Keratinocyte (primary cell): Measurements from ENCODE around the gene SGIP1. TPM values are rescaled to one million over a fixed set of nuclear protein-coding genes. Genes with fewer than 3 reads are reported as not detected.

Source experiments
- DNase-seq: peaks from one replicate; pipeline ENCODE4 v3.0.0-alpha.2; 2011; ENCODE audit warnings: low read depth, missing footprints, low spot score
- FAIRE-seq: peaks from 2 replicates; lab custom pipeline; 2011; peaks lifted over from hg19 to GRCh38; lab: Jason Lieb, UNC
- H2AFZ ChIP-seq: 2 replicates; pipeline ENCODE4 v1.6.0; 2012; ENCODE audit warnings: low read length, control low read depth, inconsistent platforms; ENCODE audit not compliant: control insufficient read depth
- H3K27ac ChIP-seq: 2 replicates; pipeline ENCODE4 v1.5.1; 2011; ENCODE audit warnings: low read length; ENCODE audit not compliant: control insufficient read depth, insufficient read depth
- H3K27me3 ChIP-seq: 3 replicates; pipeline ENCODE4 v1.6.0; 2011; ENCODE audit warnings: low read length; ENCODE audit not compliant: control insufficient read depth, insufficient read depth; ENCODE audit errors: extremely low read depth
- H3K36me3 ChIP-seq, 2 experiments: 2 replicates in 1 of 2; 3 replicates in 1 of 2; pipeline ENCODE4 v1.5.1; 2011; ENCODE audit warnings: low read length in 2 of 2, mild to moderate bottlenecking in 1 of 2; ENCODE audit not compliant: control insufficient read depth in 2 of 2, insufficient read depth in 2 of 2; ENCODE audit errors: extremely low read depth in 1 of 2
- H3K4me1 ChIP-seq: 3 replicates; pipeline ENCODE4 v1.5.1; 2011; ENCODE audit warnings: low read length; ENCODE audit not compliant: control insufficient read depth, insufficient read depth; ENCODE audit errors: extremely low read depth
- H3K4me2 ChIP-seq: 3 replicates; pipeline ENCODE4 v1.6.0; 2011; ENCODE audit warnings: low read depth, low read length; ENCODE audit not compliant: control insufficient read depth, insufficient read depth; ENCODE audit errors: extremely low read depth
- H3K4me3 ChIP-seq, 3 experiments: fragments of 200-600 bp in 1 of 3; sonication (generic) in 1 of 3; 2 replicates in 2 of 3; 3 replicates in 1 of 3; pipeline ENCODE4 v1.5.1; 2011 to 2016; ENCODE audit warnings: low read length in 3 of 3, mild to moderate bottlenecking in 3 of 3, control low read depth in 2 of 3, inconsistent platforms in 1 of 3, low read depth in 1 of 3, mixed read lengths in 1 of 3, mixed run types in 1 of 3, moderate library complexity in 1 of 3; ENCODE audit not compliant: control insufficient read depth in 2 of 3, insufficient read depth in 2 of 3; ENCODE audit errors: extremely low read depth in 1 of 3
- H3K79me2 ChIP-seq: 2 replicates; pipeline ENCODE4 v1.6.0; 2012; ENCODE audit warnings: low read length; ENCODE audit not compliant: control insufficient read depth, insufficient read depth
- H3K9ac ChIP-seq: 3 replicates; pipeline ENCODE4 v1.6.0; 2011; ENCODE audit warnings: low read length; ENCODE audit not compliant: control insufficient read depth, insufficient read depth; ENCODE audit errors: extremely low read depth
- H3K9me1 ChIP-seq: 3 replicates; pipeline ENCODE4 v1.6.0; 2011; ENCODE audit warnings: low read length; ENCODE audit not compliant: control insufficient read depth, insufficient read depth; ENCODE audit errors: extremely low read depth
- H3K9me3 ChIP-seq: 2 replicates; pipeline ENCODE4 v1.5.1; 2012; ENCODE audit warnings: low read depth, low read length; ENCODE audit not compliant: control insufficient read depth
- H4K20me1 ChIP-seq: 3 replicates; pipeline ENCODE4 v1.6.0; 2011; ENCODE audit warnings: low read length; ENCODE audit not compliant: control insufficient read depth, insufficient read depth; ENCODE audit errors: extremely low read depth
- CTCF ChIP-seq, 3 experiments: IDR thresholded peaks in 1 of 3; conservative IDR thresholded peaks in 1 of 3; optimal IDR thresholded peaks in 1 of 3; 2 replicates in 2 of 3; 3 replicates in 1 of 3; pipeline versions ENCODE3 to v1.5.1; 2011; ENCODE audit warnings: low read length in 3 of 3, mild to moderate bottlenecking in 3 of 3, moderate library complexity in 2 of 3, control low read depth in 1 of 3, inconsistent platforms in 1 of 3; ENCODE audit not compliant: insufficient read depth in 2 of 3; ENCODE audit errors: extremely low read depth in 1 of 3
- EZH2 ChIP-seq: IDR thresholded peaks from one replicate; pipeline ENCODE4 v1.6.1; 2012; ENCODE audit warnings: inconsistent platforms, mild to moderate bottlenecking, low read length, moderate library complexity
- dilution Hi-C: fragments of 300-500 bp; cut with MboI; formaldehyde crosslinking; loops from one replicate; pipeline ENCODE4 v1.7.0; 2020; ENCODE audit warnings: low sequenced_read_pairs; ENCODE audit not compliant: extremely low pct_ligation_motif_present
- polyA plus RNA-seq, 5 experiments: library from polyadenylated mRNA; depleted of rRNA in 3 of 5; stranded (reverse) in 3 of 5; stranded (forward) in 1 of 5; unstranded in 1 of 5; fragments of >200 nt; gene quantifications; 1 replicate in 1 of 5; 2 replicates in 3 of 5; 3 replicates in 1 of 5; pipeline versions ENCODE4 v1.2.1 to v1.2.3, GENCODE V29; 2011 to 2012; ENCODE audit warnings: missing spikeins in 2 of 5, low read depth in 1 of 5, low replicate concordance in 1 of 5

SGIP1 gene
- polyA plus RNA-seq, 1 donor (not counting 4 experiments of a cell fraction or from before 2014, with no cell fraction given), result 0.05 TPM

DNA sequence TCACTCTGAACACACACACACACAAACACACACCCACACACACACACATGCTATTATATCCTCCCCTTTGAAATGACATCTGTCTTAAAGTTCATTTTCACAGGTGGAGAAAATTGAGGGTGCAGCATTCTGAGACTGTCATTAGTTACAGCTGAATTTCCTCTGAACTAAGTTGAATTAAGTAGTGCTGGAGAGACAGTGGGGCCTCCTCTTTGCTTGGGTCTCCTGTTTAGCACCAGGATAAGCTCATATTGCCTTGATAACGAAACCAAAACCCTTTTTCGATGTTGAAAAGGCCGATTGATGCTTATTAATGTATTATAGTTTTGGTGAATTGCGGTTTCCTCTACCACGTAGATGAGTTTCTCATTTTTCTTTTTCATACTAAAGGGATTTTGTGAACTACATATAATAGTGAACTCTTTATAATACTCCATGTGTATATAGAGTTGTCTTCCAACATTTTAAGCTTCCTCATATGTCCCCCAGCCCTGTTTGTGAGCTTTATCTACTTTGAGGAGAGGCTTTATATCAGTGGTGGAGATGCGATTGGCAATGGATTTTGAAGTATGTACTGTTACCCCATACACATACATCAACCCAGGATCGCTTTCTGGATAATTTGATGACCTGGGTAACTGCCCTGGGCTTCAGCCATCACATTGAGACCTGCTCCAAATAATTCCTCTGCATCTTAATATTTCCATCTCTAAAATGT is 235.7 kb downstream of the SGIP1 start:
- FAIRE-seq (no peak), DNase-seq (no peak)
- Histone ChIP-seq H4K20me1 (no peaks in the 10 kb centered on the region), H2AFZ (no peak overlapping the region), H3K9me1 (no peaks in the 10 kb centered on the region), H3K9me3 (no peaks in the 10 kb centered on the region), H3K79me2 (no peaks in the 10 kb centered on the region), H3K4me2 (no peak overlapping the region), H3K4me3 (no peak overlapping the region), H3K27ac (no peak overlapping the region), H3K9ac (no peak overlapping the region), H3K4me1 (no peaks in the 10 kb centered on the region), H3K36me3 (no peaks in the 10 kb centered on the region), H3K27me3 (no peaks in the 10 kb centered on the region)
- dilution Hi-C loops, result no loop called here
- TF ChIP-seq CTCF (optimal IDR thresholded peaks at IDR 0.05 in 1 of 3, IDR thresholded peaks at IDR 0.05 in 1 of 3, conservative IDR thresholded peaks at IDR 0.05 in 1 of 3; ENCODE audit: extremely low read depth in 1 of 3, insufficient read depth in 2 of 3, low read length in 3 of 3), result no peak
- TF ChIP-seq EZH2, result no peak

DNA sequence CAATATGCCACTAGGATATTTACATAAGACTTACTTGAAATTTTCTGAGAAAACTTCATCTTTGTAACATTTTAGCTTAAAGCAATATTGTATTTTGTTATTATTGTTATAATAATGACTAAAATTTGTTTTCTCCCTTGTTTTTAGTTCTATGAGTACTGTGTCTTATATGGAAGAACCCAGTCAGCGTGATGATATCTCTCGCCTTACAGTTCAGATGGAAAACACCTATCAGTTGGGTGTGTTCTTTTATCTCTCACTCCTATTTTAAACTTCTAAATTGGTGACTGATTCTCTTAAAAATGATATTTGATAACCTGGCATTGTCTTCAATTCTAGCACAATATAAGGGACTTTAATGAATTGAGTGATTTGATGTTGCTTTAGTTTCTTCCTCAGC is 236.3 kb downstream of the SGIP1 start:
- no peak for DNase-seq
- Histone ChIP-seq H3K9me1 (no peaks in the 10 kb centered on the region), H3K79me2 (no peaks in the 10 kb centered on the region), H2AFZ (no peak overlapping the region), H4K20me1 (no peaks in the 10 kb centered on the region), H3K4me2 (no peak overlapping the region), H3K9me3 (no peaks in the 10 kb centered on the region), H3K9ac (no peak overlapping the region), H3K36me3 (no peaks in the 10 kb centered on the region), H3K27me3 (no peaks in the 10 kb centered on the region), H3K27ac (no peak overlapping the region), H3K4me3 (no peak overlapping the region), H3K4me1 (no peaks in the 10 kb centered on the region)
- dilution Hi-C loops, result no loop called here
- TF ChIP-seq CTCF (optimal IDR thresholded peaks at IDR 0.05 in 1 of 3, IDR thresholded peaks at IDR 0.05 in 1 of 3, conservative IDR thresholded peaks at IDR 0.05 in 1 of 3; ENCODE audit: extremely low read depth in 1 of 3, insufficient read depth in 2 of 3, low read length in 3 of 3) (no peak), EZH2 (no peak)
- FAIRE-seq, result no peak
